ENCODE data around the gene TMEM187. TPM values are rescaled to one million over a fixed set of nuclear protein-coding genes. Genes with fewer than 3 reads are reported as not detected.

Gene TMEM187
- polyA plus RNA-seq, 1 experiment: 3.2 TPM

GRCh38 chrX:154027986-154028385, 55.4 kb downstream of the TMEM187 start:
- POLR2A ChIA-PET: no interaction called here
- TF ChIP-seq, protein P1, sequence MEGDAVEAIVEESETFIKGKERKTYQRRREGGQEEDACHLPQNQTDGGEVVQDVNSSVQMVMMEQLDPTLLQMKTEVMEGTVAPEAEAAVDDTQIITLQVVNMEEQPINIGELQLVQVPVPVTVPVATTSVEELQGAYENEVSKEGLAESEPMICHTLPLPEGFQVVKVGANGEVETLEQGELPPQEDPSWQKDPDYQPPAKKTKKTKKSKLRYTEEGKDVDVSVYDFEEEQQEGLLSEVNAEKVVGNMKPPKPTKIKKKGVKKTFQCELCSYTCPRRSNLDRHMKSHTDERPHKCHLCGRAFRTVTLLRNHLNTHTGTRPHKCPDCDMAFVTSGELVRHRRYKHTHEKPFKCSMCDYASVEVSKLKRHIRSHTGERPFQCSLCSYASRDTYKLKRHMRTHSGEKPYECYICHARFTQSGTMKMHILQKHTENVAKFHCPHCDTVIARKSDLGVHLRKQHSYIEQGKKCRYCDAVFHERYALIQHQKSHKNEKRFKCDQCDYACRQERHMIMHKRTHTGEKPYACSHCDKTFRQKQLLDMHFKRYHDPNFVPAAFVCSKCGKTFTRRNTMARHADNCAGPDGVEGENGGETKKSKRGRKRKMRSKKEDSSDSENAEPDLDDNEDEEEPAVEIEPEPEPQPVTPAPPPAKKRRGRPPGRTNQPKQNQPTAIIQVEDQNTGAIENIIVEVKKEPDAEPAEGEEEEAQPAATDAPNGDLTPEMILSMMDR (IDR thresholded peaks at IDR 0.05; ENCODE audit: low read depth, low read length): no peak

GRCh38 chrX:154028502-154029184, 56.1 kb downstream of the TMEM187 start:
- TF ChIP-seq, protein P1 (IDR thresholded peaks at IDR 0.05; ENCODE audit: low read depth, low read length): no peak
- Histone ChIP-seq H3K27ac (ENCODE audit: low read depth, low read length) (no peak overlapping the region), H3K27me3 (ENCODE audit: control insufficient read depth, insufficient read depth, low read length) (no peaks in the 10 kb centered on the region), H3K9me3 (ENCODE audit: control insufficient read depth, insufficient read depth, low read length) (no peaks in the 10 kb centered on the region), H3K4me3 (ENCODE audit: low read depth, low read length) (no peak overlapping the region)
- no peak for DNase-seq (ENCODE audit: low read depth, low spot score)
- CTCF ChIA-PET: no interaction called here
- POLR2A ChIA-PET: no interaction called here

More at GRCh38 chrX:154027986-154028385, 55.4 kb downstream of the TMEM187 start:
- no peak overlapping the region for H3K4me3 ChIP-seq (ENCODE audit: low read depth, low read length)
- H3K27me3 ChIP-seq (ENCODE audit: control insufficient read depth, insufficient read depth, low read length): no peaks in the 10 kb centered on the region
- CTCF ChIA-PET: no interaction called here
- no peaks in the 10 kb centered on the region for H3K9me3 ChIP-seq (ENCODE audit: control insufficient read depth, insufficient read depth, low read length)
- no peak overlapping the region for H3K27ac ChIP-seq (ENCODE audit: low read depth, low read length)
- DNase-seq (ENCODE audit: low read depth, low spot score): no peak

GRCh38 chrX:154029439-154029838, 56.9 kb downstream of the TMEM187 start:
- DNase-seq (ENCODE audit: low read depth, low spot score): no peak
- Histone ChIP-seq H3K9me3 (ENCODE audit: control insufficient read depth, insufficient read depth, low read length) (no peaks in the 10 kb centered on the region), H3K4me3 (ENCODE audit: low read depth, low read length) (no peak overlapping the region), H3K27me3 (ENCODE audit: control insufficient read depth, insufficient read depth, low read length) (no peaks in the 10 kb centered on the region), H3K27ac (ENCODE audit: low read depth, low read length) (no peak overlapping the region)
- TF ChIP-seq, protein P1 (IDR thresholded peaks at IDR 0.05; ENCODE audit: low read depth, low read length): no peak
- POLR2A ChIA-PET: no interaction called here
- CTCF ChIA-PET: interaction anchor here (0.8 kb wide), 1 partner anchor 343 kb away, joined by 4 read pairs; no protein-coding TSS in a partner anchor

GRCh38 chrX:154030266-154030665, 57.7 kb downstream of the TMEM187 start:
- TF ChIP-seq, protein P1 (IDR thresholded peaks at IDR 0.05; ENCODE audit: low read depth, low read length): no peak
- H3K27ac ChIP-seq (ENCODE audit: low read depth, low read length): no peak overlapping the region
- POLR2A ChIA-PET: no interaction called here
- DNase-seq (ENCODE audit: low read depth, low spot score): no peak
- no peaks in the 10 kb centered on the region for H3K27me3 ChIP-seq (ENCODE audit: control insufficient read depth, insufficient read depth, low read length)
- no peak overlapping the region for H3K4me3 ChIP-seq (ENCODE audit: low read depth, low read length)
- CTCF ChIA-PET: interaction anchor here (0.8 kb wide), 1 partner anchor 343 kb away, joined by 4 read pairs; no protein-coding TSS in a partner anchor
- H3K9me3 ChIP-seq (ENCODE audit: control insufficient read depth, insufficient read depth, low read length): no peaks in the 10 kb centered on the region

GRCh38 chrX:154030715-154031305, 58.3 kb downstream of the TMEM187 start:
- TF ChIP-seq, protein P1 (IDR thresholded peaks at IDR 0.05; ENCODE audit: low read depth, low read length): no peak
- no peaks in the 10 kb centered on the region for H3K9me3 ChIP-seq (ENCODE audit: control insufficient read depth, insufficient read depth, low read length)
- ChIA-PET POLR2A (no interaction called here), CTCF (interaction anchor here (0.6 to 0.7 kb wide), 2 partner anchors 10 to 1088 kb away, joined by 3 to 5 read pairs; no protein-coding TSS in a partner anchor)
- no peak overlapping the region for H3K27ac ChIP-seq (ENCODE audit: low read depth, low read length)
- no peaks in the 10 kb centered on the region for H3K27me3 ChIP-seq (ENCODE audit: control insufficient read depth, insufficient read depth, low read length)
- DNase-seq (ENCODE audit: low read depth, low spot score): no peak
- H3K4me3 ChIP-seq (ENCODE audit: low read depth, low read length): no peak overlapping the region
